Peyer's patch (tissue), 4 donors: ENCODE data around the gene AGER.

Source experiments
- POLR2A ChIP-seq, 2 donors: fragments of 450-650 bp; IDR thresholded peaks; one replicate each; pipeline ENCODE4 v1.5.1; 2017; ENCODE audit warnings: antibody characterized with exemption in 2 of 2, mild to moderate bottlenecking in 2 of 2, moderate library complexity in 2 of 2
- TF ChIP-seq, protein P1 (sequence below), 6 experiments: fragments of 450-650 bp in 4 of 6; fragments of 200-600 bp in 2 of 6; sonication (generic) in 1 of 6; IDR thresholded peaks; one replicate each; pipeline ENCODE4 v1.5.1; 2017 to 2019; ENCODE audit warnings: antibody characterized with exemption in 6 of 6, mild to moderate bottlenecking in 3 of 6, moderate library complexity in 1 of 6

GRCh38 chr6:32140420-32141046 is 43.5 kb downstream of the AGER start:
- TF ChIP-seq POLR2A (IDR thresholded peaks at IDR 0.05) = no peak
- TF ChIP-seq, protein P1, sequence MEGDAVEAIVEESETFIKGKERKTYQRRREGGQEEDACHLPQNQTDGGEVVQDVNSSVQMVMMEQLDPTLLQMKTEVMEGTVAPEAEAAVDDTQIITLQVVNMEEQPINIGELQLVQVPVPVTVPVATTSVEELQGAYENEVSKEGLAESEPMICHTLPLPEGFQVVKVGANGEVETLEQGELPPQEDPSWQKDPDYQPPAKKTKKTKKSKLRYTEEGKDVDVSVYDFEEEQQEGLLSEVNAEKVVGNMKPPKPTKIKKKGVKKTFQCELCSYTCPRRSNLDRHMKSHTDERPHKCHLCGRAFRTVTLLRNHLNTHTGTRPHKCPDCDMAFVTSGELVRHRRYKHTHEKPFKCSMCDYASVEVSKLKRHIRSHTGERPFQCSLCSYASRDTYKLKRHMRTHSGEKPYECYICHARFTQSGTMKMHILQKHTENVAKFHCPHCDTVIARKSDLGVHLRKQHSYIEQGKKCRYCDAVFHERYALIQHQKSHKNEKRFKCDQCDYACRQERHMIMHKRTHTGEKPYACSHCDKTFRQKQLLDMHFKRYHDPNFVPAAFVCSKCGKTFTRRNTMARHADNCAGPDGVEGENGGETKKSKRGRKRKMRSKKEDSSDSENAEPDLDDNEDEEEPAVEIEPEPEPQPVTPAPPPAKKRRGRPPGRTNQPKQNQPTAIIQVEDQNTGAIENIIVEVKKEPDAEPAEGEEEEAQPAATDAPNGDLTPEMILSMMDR (IDR thresholded peaks at IDR 0.05) = no peak
